GM12891 (cell line): ENCODE results near the gene SNX7.

ENCODE experiments used
- DNase-seq: peaks from one replicate; pipeline ENCODE4 v3.0.0; 2011; ENCODE audit warnings: low spot score; ENCODE audit not compliant: insufficient read length
- FAIRE-seq: peaks from 2 replicates; lab custom pipeline; 2011; peaks lifted over from hg19 to GRCh38; lab: Jason Lieb, UNC
- PAX5 ChIP-seq: IDR thresholded peaks from 2 replicates; pipeline ENCODE4 v1.6.1; 2011; ENCODE audit warnings: low read length, moderate library complexity, mild to moderate bottlenecking; ENCODE audit not compliant: insufficient read depth, severe bottlenecking
- POLR2A ChIP-seq: IDR thresholded peaks from 2 replicates; pipeline ENCODE4 v1.6.1; 2011; ENCODE audit warnings: low read depth, low read length, control low read depth
- POLR2AphosphoS5 ChIP-seq: IDR thresholded peaks from 2 replicates; pipeline ENCODE4 v1.6.1; 2011; ENCODE audit warnings: low read depth, low read length, control low read depth
- POU2F2 ChIP-seq: IDR thresholded peaks from 2 replicates; pipeline ENCODE4 v1.6.1; 2011; ENCODE audit warnings: low read depth, mild to moderate bottlenecking, control low read depth, low read length, moderate library complexity
- SPI1 ChIP-seq: IDR thresholded peaks from 2 replicates; pipeline ENCODE4 v1.6.1; 2011; ENCODE audit warnings: low read depth, low read length, control low read depth
- TAF1 ChIP-seq: IDR thresholded peaks from 2 replicates; pipeline ENCODE4 v1.6.1; 2011; ENCODE audit warnings: low read depth, low read length, control low read depth

SNX7 gene

DNA sequence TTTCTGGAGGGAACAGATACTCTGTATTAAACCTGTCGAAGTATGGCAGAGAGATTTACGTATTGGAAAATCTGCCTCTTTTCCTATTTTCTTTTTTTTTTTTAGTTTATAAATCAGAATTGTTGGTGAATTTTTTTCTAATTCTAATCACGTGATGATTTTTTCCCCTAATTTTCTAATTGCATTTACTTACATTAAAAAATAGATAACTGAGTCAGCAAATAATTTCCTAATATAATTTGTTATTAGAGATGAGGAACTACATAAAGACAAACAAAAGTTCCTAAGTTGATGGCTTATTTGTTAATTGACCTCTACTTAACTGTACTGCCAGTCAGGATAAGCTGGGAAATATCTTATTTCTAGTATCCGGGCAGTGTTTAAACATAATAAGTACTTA lies 34.6 kb downstream of the SNX7 start:
- no peak for TF ChIP-seq POU2F2
- TF ChIP-seq TAF1 = no peak
- TF ChIP-seq PAX5 = no peak
- TF ChIP-seq POLR2A = no peak
- no peak for TF ChIP-seq SPI1
- TF ChIP-seq POLR2AphosphoS5 = no peak
- DNase-seq = no peak
- FAIRE-seq = no peak

DNA sequence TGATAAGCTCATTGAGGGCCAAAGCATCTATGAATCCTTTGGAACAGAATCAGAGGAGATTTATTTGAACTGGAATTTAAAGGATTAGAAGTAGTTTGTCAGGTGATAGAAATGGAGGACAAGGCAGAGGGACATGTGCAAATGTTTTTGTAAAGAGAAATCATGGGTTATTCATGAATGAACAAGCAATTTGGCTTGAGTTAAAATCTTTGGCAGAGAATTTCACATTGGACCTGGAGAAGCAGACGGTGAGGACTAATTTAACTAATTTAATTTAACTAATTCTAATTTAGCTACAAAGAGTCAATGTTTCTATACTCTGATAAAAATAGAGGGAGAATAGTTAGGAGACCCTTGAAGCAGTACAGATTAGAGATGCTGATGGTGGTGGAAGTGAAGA lies 36.3 kb downstream of the SNX7 start:
- TF ChIP-seq POLR2AphosphoS5 (no peak), TAF1 (no peak), SPI1 (no peak), POLR2A (no peak), POU2F2 (no peak), PAX5 (no peak)
- DNase-seq = no peak
- FAIRE-seq = no peak

DNA sequence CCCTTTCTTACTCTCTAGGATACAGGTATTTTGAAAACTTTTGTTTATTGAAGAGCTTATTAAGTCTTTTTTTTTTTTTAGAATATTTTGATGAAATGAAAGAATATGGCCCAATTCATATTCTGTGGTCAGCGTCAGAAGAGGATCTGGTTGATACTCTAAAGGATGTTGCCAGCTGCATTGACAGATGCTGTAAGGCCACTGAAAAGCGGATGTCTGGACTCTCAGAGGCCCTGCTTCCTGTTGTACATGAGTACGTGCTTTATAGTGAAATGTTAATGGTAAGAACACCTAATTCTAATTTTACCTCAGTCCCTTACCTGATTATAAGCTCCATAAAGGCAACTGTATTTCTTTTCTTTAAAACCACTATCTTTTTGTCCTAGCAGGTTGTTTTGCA lies 37.1 kb downstream of the SNX7 start:
- TF ChIP-seq PAX5 (no peak), POU2F2 (no peak), POLR2AphosphoS5 (no peak), TAF1 (no peak), SPI1 (no peak), POLR2A (no peak)
- FAIRE-seq = no peak
- DNase-seq = no peak

DNA sequence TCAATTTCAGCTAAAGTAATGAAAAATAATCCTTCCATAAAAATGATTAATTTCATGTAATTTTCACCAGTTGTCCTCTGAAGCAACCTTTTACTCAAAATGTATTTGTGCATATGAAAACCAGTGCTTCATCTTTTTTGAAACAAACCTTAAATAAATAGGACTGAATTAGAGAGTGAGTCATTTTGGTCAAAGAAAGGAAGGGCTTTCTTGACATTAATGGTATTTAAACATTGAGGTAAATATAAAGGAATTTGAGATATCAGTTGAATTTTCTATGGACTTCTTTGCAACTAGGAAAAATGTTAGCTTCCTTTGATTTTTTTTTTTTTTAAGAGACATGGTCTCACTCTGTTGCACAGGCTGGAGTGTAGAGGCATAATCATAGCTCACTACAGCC lies 38.7 kb downstream of the SNX7 start:
- no peak for TF ChIP-seq PAX5
- no peak for TF ChIP-seq POU2F2
- TF ChIP-seq POLR2AphosphoS5 = no peak
- TF ChIP-seq TAF1 = no peak
- TF ChIP-seq POLR2A = no peak
- TF ChIP-seq SPI1 = no peak
- DNase-seq = no peak
- FAIRE-seq = no peak

DNA sequence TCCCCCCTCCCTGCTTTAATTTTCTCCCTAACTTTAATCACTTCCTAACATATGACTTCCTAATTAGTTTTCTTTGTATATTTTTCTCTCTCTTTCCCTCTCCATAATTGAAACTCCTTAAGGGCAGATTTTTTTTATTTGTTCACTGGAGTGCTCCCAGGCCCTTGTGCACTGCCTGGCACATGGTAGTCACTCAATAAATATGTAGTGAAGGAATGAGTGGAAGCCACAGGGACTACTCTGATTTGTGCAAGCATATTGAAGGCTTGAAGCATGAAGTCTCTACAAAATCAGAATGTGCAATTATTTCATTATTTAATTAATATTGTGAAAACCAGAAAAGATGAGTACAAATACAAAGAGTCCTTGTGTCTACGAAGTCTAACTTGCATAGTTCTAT lies 41.5 kb downstream of the SNX7 start:
- no peak for DNase-seq
- TF ChIP-seq POU2F2 (no peak), TAF1 (no peak), SPI1 (no peak), POLR2AphosphoS5 (no peak), PAX5 (no peak), POLR2A (no peak)
- FAIRE-seq = no peak

DNA sequence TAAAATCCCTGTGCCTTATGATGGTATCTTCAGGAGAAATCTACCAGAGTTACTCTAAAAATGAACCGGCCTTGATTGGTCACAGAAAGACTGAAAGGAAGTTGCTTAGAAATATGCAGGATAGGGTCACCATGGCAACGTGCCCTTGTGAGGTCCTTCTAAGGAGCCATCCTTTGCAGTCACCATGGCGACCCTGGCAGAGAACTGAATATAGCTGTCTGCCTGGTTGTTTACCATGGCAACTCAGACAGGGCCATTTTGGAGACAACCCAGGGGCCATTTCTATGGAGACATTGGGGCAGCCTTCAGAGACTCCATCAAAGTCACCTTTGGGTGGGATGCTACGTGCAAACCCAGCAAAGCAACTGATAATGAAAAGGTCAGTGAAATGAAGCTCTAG lies 43.0 kb downstream of the SNX7 start:
- DNase-seq (no peak), FAIRE-seq (no peak)
- TF ChIP-seq POLR2A (no peak), POU2F2 (no peak), TAF1 (no peak), PAX5 (no peak), SPI1 (no peak), POLR2AphosphoS5 (no peak)

DNA sequence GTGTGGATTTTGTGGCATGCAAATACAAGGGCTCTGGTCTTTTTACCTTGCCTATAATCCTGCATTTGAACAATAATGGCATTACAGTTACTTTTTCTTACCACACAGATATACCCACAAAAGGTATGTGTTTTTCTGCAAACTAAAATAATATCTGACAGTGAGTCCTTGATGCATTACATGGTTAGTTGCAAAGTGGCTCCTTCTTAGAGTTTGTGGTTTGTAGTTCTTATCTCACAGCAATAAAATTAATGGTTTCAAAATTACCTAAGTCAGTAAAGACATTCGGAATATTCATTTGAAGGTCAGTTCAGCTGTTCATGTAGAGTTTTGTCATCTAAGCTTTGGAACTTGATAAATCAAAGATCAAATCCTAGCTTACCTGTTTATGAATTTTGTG lies 43.5 kb downstream of the SNX7 start:
- TF ChIP-seq TAF1 (no peak), POLR2A (no peak), SPI1 (no peak), PAX5 (no peak), POLR2AphosphoS5 (no peak), POU2F2 (no peak)
- DNase-seq (no peak), FAIRE-seq (no peak)

DNA sequence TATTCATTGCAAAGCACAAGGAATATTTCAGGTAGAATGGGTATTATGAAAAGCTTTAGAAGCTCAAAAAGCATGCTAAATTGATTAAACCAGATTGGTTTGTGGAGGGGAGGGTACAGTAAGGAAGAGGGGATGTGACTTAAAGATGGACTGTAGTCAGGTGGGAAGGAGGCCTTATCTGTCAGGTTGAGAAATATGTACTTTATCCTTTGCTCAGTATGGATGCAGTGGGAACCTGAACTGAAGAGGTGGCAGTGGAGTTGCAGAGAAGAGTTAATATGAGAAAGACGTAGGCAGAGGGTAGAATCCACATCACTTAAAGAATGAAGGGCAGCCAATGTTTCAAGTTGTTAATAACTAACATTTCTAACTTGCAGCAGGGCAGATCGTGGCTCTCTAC lies 44.1 kb downstream of the SNX7 start:
- FAIRE-seq = no peak
- TF ChIP-seq POLR2AphosphoS5 = no peak
- no peak for TF ChIP-seq POLR2A
- TF ChIP-seq POU2F2 = no peak
- no peak for TF ChIP-seq TAF1
- no peak for TF ChIP-seq SPI1
- TF ChIP-seq PAX5 = no peak
- no peak for DNase-seq

DNA sequence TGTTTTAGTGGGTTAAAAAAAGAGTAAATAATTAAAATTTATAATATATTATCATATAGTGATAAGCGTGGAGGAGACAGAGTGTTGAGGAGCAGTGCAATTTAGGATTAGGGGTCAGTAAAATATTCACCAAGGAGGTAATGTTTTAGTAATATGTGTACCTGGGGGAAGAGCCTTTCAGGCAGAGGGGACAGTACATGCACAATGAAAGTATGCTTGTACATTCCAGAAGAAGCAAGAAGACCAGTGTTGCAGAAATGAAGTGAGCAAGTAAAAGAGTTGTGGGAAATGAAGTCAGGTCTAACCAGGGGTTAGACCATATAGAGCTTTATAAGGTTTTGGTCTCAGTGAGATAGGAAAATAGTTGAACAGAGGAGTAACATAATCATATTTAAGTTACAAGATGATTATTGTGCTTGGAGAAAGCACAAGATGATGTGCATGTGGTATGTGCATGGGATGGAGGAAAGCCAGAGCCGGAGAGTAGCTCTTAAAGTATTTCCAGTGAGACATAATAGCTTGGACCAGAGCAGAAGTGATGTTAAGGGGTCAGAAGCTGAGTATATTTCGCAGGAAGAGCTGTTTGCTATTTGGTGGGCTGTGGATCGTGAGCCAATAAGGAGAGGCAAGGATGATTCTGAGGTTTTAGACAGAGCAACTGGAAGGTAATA lies 44.8 kb downstream of the SNX7 start:
- DNase-seq = no peak
- no peak for TF ChIP-seq TAF1
- no peak for TF ChIP-seq SPI1
- TF ChIP-seq POLR2A = no peak
- no peak for TF ChIP-seq POLR2AphosphoS5
- no peak for TF ChIP-seq POU2F2
- FAIRE-seq = no peak

DNA sequence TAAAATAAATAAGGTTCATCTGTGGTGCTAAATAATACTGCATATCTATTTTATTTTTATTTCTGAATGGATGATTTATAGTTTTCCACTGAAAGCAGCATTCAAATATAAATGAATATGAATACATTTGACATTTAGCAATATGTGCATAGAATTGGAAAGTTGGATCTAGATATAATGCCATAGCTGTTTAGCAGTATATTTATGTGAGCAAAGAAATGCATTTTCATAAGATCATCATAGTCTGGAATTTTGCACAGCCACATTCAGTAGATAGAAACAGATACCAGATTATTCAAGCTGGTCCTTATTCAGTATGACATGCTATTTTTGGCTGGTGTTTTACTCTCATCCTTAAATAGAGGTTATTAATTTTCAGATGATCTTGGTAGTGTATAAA lies 46.0 kb downstream of the SNX7 start:
- DNase-seq (no peak), FAIRE-seq (no peak)
- TF ChIP-seq POLR2A (no peak), POU2F2 (no peak), TAF1 (no peak), SPI1 (no peak), PAX5 (no peak), POLR2AphosphoS5 (no peak)
